GM12865 (cell line): ENCODE data around the gene PPP1R7.

Experiments used
- DNase-seq: peaks from one replicate; pipeline ENCODE4 v3.0.0; 2010; ENCODE audit warnings: low read depth
- H3K4me3 ChIP-seq: 2 replicates; pipeline ENCODE4 v1.5.1; 2011; ENCODE audit warnings: mild to moderate bottlenecking, low read depth, low read length, control low read depth
- CTCF ChIP-seq: IDR thresholded peaks from 2 replicates; pipeline ENCODE4 v1.5.1; 2011; ENCODE audit warnings: low read length, control low read depth, low read depth, inconsistent platforms; ENCODE audit not compliant: insufficient read depth; ENCODE audit errors: missing control alignments

PPP1R7 gene

GRCh38 chr2:241147336-241147735 lies 2.9 kb upstream of the PPP1R7 start:
- H3K4me3 ChIP-seq: no peak overlapping the region
- TF ChIP-seq CTCF: no peak
- no peak for DNase-seq

- peak overlapping the region; percentile 87 for H3K4me3 ChIP-seq
- TF ChIP-seq CTCF: no peak
- peak; percentile 31 for DNase-seq
Measured at GRCh38 chr2:241148239-241148638, 2.0 kb upstream of the PPP1R7 start.

GRCh38 chr2:241148891-241149674 lies 1.2 kb upstream of the PPP1R7 start, which contains the start of gene PASK:
TSS of gene PASK (minus strand) at chr2:241149472. CDS start at chr2:241143032, 6,440 bp downstream.
- TF ChIP-seq CTCF: no peak
- peak within 1 kb of the TSS; percentile 87 for H3K4me3 ChIP-seq
- peak; percentile 97 for DNase-seq

GRCh38 chr2:241149675-241149924 lies 667 bp upstream of the PPP1R7 start:
- H3K4me3 ChIP-seq: peak overlapping the region; percentile 87
- DNase-seq: no peak
- TF ChIP-seq CTCF: no peak

- no peak for TF ChIP-seq CTCF
- no peak for DNase-seq
- peak overlapping the region; percentile 74 for H3K4me3 ChIP-seq
Measured at GRCh38 chr2:241150660-241151530, 628 bp downstream of the PPP1R7 start.

- no peak for DNase-seq
- H3K4me3 ChIP-seq: no peak overlapping the region
- TF ChIP-seq CTCF: no peak
Measured at GRCh38 chr2:241151934-241152660, 1.8 kb downstream of the PPP1R7 start.
